WTC11 (cell line): Measurements from ENCODE around the gene TUBA3E.
"Not testable (repeated sequence)": the region's sequence is repeated elsewhere in the genome, so short reads cannot be mapped to it uniquely, and the experiment has no call there.

Experiments used
- CREM ChIP-seq: sonication (generic); formaldehyde crosslinking; IDR thresholded peaks from 2 replicates; pipeline ENCODE4 v1.8.1; 2022; ENCODE audit warnings: mild to moderate bottlenecking, missing genetic modification reagents, moderate library complexity
- E2F1 ChIP-seq: sonication (generic); formaldehyde crosslinking; IDR thresholded peaks from 2 replicates; pipeline ENCODE4 v1.8.0; 2022; ENCODE audit warnings: mild to moderate bottlenecking, missing genetic modification reagents
- E2F5 ChIP-seq: sonication (generic); formaldehyde crosslinking; IDR thresholded peaks from 2 replicates; pipeline ENCODE4 v1.8.1; 2022; ENCODE audit warnings: mild to moderate bottlenecking, moderate library complexity, missing genetic modification reagents
- ESRRA ChIP-seq: sonication (generic); formaldehyde crosslinking; IDR thresholded peaks from 2 replicates; pipeline ENCODE4 v1.8.1; 2022; ENCODE audit warnings: mild to moderate bottlenecking, missing genetic modification reagents, borderline replicate concordance
- TCF7 ChIP-seq: sonication (generic); formaldehyde crosslinking; IDR thresholded peaks from 2 replicates; pipeline ENCODE4 v1.8.0; 2022; ENCODE audit warnings: mild to moderate bottlenecking, low read depth, missing genetic modification reagents, moderate library complexity
- TEAD4 ChIP-seq: sonication (generic); formaldehyde crosslinking; IDR thresholded peaks from 2 replicates; pipeline ENCODE4 v1.8.0; 2022; ENCODE audit warnings: mild to moderate bottlenecking, missing genetic modification reagents
- ZBTB43 ChIP-seq: sonication (generic); formaldehyde crosslinking; IDR thresholded peaks from 2 replicates; pipeline ENCODE4 v1.8.1; 2023; ENCODE audit warnings: mild to moderate bottlenecking, missing genetic modification reagents
- TF ChIP-seq, protein P1 (sequence below): sonication (generic); formaldehyde crosslinking; IDR thresholded peaks from 2 replicates; pipeline ENCODE4 v1.8.1; 2022; ENCODE audit warnings: low read depth, missing genetic modification reagents, borderline replicate concordance
- TF ChIP-seq, protein P2 (sequence below): sonication (generic); formaldehyde crosslinking; IDR thresholded peaks from 2 replicates; pipeline ENCODE4 v1.8.0; 2022; ENCODE audit warnings: mild to moderate bottlenecking, missing genetic modification reagents
- TF ChIP-seq, protein P3 (sequence below): fragments of 200-600 bp; IDR thresholded peaks from 2 replicates; pipeline ENCODE4 v1.8.0; 2022; ENCODE audit warnings: antibody characterized with exemption
- TF ChIP-seq, protein P4 (sequence below): sonication (generic); formaldehyde crosslinking; IDR thresholded peaks from 2 replicates; pipeline ENCODE4 v1.8.1; 2023; ENCODE audit warnings: mild to moderate bottlenecking, missing genetic modification reagents, moderate library complexity
- TF ChIP-seq, protein P5 (sequence below): sonication (generic); formaldehyde crosslinking; IDR thresholded peaks from 2 replicates; pipeline ENCODE4 v1.8.1; 2022; ENCODE audit warnings: mild to moderate bottlenecking, missing genetic modification reagents, moderate library complexity, borderline replicate concordance

- TF ChIP-seq, protein P1, sequence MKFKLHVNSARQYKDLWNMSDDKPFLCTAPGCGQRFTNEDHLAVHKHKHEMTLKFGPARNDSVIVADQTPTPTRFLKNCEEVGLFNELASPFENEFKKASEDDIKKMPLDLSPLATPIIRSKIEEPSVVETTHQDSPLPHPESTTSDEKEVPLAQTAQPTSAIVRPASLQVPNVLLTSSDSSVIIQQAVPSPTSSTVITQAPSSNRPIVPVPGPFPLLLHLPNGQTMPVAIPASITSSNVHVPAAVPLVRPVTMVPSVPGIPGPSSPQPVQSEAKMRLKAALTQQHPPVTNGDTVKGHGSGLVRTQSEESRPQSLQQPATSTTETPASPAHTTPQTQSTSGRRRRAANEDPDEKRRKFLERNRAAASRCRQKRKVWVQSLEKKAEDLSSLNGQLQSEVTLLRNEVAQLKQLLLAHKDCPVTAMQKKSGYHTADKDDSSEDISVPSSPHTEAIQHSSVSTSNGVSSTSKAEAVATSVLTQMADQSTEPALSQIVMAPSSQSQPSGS (CRISPR knock-in tag), result not testable (repeated sequence)
- TF ChIP-seq, protein P2, sequence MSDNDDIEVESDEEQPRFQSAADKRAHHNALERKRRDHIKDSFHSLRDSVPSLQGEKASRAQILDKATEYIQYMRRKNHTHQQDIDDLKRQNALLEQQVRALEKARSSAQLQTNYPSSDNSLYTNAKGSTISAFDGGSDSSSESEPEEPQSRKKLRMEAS, result not testable (repeated sequence)
- TF ChIP-seq, protein P3, sequence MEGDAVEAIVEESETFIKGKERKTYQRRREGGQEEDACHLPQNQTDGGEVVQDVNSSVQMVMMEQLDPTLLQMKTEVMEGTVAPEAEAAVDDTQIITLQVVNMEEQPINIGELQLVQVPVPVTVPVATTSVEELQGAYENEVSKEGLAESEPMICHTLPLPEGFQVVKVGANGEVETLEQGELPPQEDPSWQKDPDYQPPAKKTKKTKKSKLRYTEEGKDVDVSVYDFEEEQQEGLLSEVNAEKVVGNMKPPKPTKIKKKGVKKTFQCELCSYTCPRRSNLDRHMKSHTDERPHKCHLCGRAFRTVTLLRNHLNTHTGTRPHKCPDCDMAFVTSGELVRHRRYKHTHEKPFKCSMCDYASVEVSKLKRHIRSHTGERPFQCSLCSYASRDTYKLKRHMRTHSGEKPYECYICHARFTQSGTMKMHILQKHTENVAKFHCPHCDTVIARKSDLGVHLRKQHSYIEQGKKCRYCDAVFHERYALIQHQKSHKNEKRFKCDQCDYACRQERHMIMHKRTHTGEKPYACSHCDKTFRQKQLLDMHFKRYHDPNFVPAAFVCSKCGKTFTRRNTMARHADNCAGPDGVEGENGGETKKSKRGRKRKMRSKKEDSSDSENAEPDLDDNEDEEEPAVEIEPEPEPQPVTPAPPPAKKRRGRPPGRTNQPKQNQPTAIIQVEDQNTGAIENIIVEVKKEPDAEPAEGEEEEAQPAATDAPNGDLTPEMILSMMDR, result not testable (repeated sequence)
- not testable (repeated sequence) for TF ChIP-seq TEAD4 (CRISPR knock-in tag); E2F1 (CRISPR knock-in tag); E2F5; ESRRA (CRISPR knock-in tag); CREM (CRISPR knock-in tag); ZBTB43 (CRISPR knock-in tag); TCF7 (CRISPR knock-in tag)
- TF ChIP-seq, protein P4, sequence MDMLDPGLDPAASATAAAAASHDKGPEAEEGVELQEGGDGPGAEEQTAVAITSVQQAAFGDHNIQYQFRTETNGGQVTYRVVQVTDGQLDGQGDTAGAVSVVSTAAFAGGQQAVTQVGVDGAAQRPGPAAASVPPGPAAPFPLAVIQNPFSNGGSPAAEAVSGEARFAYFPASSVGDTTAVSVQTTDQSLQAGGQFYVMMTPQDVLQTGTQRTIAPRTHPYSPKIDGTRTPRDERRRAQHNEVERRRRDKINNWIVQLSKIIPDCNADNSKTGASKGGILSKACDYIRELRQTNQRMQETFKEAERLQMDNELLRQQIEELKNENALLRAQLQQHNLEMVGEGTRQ (CRISPR knock-in tag), result not testable (repeated sequence)
- TF ChIP-seq, protein P5, sequence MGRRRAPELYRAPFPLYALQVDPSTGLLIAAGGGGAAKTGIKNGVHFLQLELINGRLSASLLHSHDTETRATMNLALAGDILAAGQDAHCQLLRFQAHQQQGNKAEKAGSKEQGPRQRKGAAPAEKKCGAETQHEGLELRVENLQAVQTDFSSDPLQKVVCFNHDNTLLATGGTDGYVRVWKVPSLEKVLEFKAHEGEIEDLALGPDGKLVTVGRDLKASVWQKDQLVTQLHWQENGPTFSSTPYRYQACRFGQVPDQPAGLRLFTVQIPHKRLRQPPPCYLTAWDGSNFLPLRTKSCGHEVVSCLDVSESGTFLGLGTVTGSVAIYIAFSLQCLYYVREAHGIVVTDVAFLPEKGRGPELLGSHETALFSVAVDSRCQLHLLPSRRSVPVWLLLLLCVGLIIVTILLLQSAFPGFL (CRISPR knock-in tag), result not testable (repeated sequence)
These were observed 22.3 kb upstream of the TUBA3E start for GRCh38 chr2:130220505-130220904.
